Measurements from ENCODE around the gene SMC2. TPM values are rescaled to one million over a fixed set of nuclear protein-coding genes. Genes with fewer than 3 reads are reported as not detected.
A peak's percentile ranks its signal among the peaks of the same experiment; 100 is the strongest.

SMC2 gene
- total RNA-seq, 1 experiment from 2014 or later, result 36.4 TPM

- ChIA-PET POLR2A (no interaction called here), CTCF (no interaction called here)
- DNase-seq, result no peak
- no peaks in the 10 kb centered on the region for H3K4me1 Mint-ChIP-seq (ENCODE audit: low read depth, unreplicated experiment)
- peaks cover 12% of the 10 kb centered on the region for H3K9me3 Mint-ChIP-seq (ENCODE audit: unreplicated experiment)
- H3K27me3 ChIP-seq (replicated peaks; ENCODE audit: control insufficient read depth, insufficient read depth, low read length), result no peaks in the 10 kb centered on the region
- H3K27me3 Mint-ChIP-seq (ENCODE audit: insufficient read depth, unreplicated experiment), result no peaks in the 10 kb centered on the region
- BruUV-seq (replicated peaks), result no TSS peak
- H3K4me1 ChIP-seq, result peaks cover 16% of the 10 kb centered on the region
- H3K9me3 ChIP-seq, result no peaks in the 10 kb centered on the region
- H3K4me3 ChIP-seq (ENCODE audit: low read depth, low read length), result no peak overlapping the region
- H3K4me3 Mint-ChIP-seq (ENCODE audit: unreplicated experiment), result no peak overlapping the region
- H3K36me3 Mint-ChIP-seq (ENCODE audit: insufficient read depth, unreplicated experiment), result peaks cover 11% of the 10 kb centered on the region
- no peak overlapping the region for H3K27ac Mint-ChIP-seq (ENCODE audit: unreplicated experiment)
- no peak for TF ChIP-seq CTCF (IDR thresholded peaks at IDR 0.05; ENCODE audit: insufficient read depth in 1 of 2, low read depth in 1 of 2, low read length in 1 of 2, severe bottlenecking in 1 of 2, unreplicated experiment in 1 of 2)
- no peaks in the 10 kb centered on the region for H3K36me3 ChIP-seq (ENCODE audit: control insufficient read depth, insufficient read depth, low read length)
- intact Hi-C loops (cut with micrococcal nuclease; ENCODE audit: unreplicated experiment), result loop anchor here (10.0 kb wide), 1 partner anchor 654 kb away; the partner anchor contains the start of gene NIPSNAP3A
Observed at GRCh38 chr9:104091116-104091515, 3.0 kb upstream of the SMC2 start.

- Mint-ChIP-seq H3K4me1 (ENCODE audit: low read depth, unreplicated experiment) (no peaks in the 10 kb centered on the region), H3K4me3 (ENCODE audit: unreplicated experiment) (no peak overlapping the region), H3K27ac (ENCODE audit: unreplicated experiment) (no peak overlapping the region), H3K36me3 (ENCODE audit: insufficient read depth, unreplicated experiment) (peaks cover 11% of the 10 kb centered on the region), H3K9me3 (ENCODE audit: unreplicated experiment) (peaks cover 12% of the 10 kb centered on the region), H3K27me3 (ENCODE audit: insufficient read depth, unreplicated experiment) (no peaks in the 10 kb centered on the region)
- TF ChIP-seq CTCF (IDR thresholded peaks at IDR 0.05; ENCODE audit: insufficient read depth in 1 of 2, low read depth in 1 of 2, low read length in 1 of 2, severe bottlenecking in 1 of 2, unreplicated experiment in 1 of 2), result no peak
- Histone ChIP-seq H3K9me3 (no peaks in the 10 kb centered on the region), H3K4me1 (peaks cover 16% of the 10 kb centered on the region), H3K36me3 (ENCODE audit: control insufficient read depth, insufficient read depth, low read length) (no peaks in the 10 kb centered on the region), H3K4me3 (ENCODE audit: low read depth, low read length) (no peak overlapping the region), H3K27me3 (replicated peaks; ENCODE audit: control insufficient read depth, insufficient read depth, low read length) (no peaks in the 10 kb centered on the region)
- ChIA-PET CTCF (no interaction called here), POLR2A (no interaction called here)
- DNase-seq, result no peak
- intact Hi-C loops (cut with micrococcal nuclease; ENCODE audit: unreplicated experiment), result loop anchor here (10.0 kb wide), 1 partner anchor 653 kb away; the partner anchor contains the start of gene NIPSNAP3A
- no TSS peak for BruUV-seq (replicated peaks)
Observed at GRCh38 chr9:104091708-104092107, 2.4 kb upstream of the SMC2 start.

GRCh38 chr9:104092192-104092591 is 1.9 kb upstream of the SMC2 start:
- TF ChIP-seq CTCF (IDR thresholded peaks at IDR 0.05; ENCODE audit: insufficient read depth in 1 of 2, low read depth in 1 of 2, low read length in 1 of 2, severe bottlenecking in 1 of 2, unreplicated experiment in 1 of 2), result no peak
- Mint-ChIP-seq H3K4me3 (ENCODE audit: unreplicated experiment) (no peak overlapping the region), H3K27me3 (ENCODE audit: insufficient read depth, unreplicated experiment) (no peaks in the 10 kb centered on the region), H3K36me3 (ENCODE audit: insufficient read depth, unreplicated experiment) (peaks cover 11% of the 10 kb centered on the region), H3K27ac (ENCODE audit: unreplicated experiment) (no peak overlapping the region), H3K9me3 (ENCODE audit: unreplicated experiment) (peaks cover 12% of the 10 kb centered on the region), H3K4me1 (ENCODE audit: low read depth, unreplicated experiment) (no peaks in the 10 kb centered on the region)
- peaks cover 16% of the 10 kb centered on the region for H3K4me1 ChIP-seq
- H3K4me3 ChIP-seq (ENCODE audit: low read depth, low read length), result peak overlapping the region; percentile 71; the same call in 1 of the 2 replicates
- CTCF ChIA-PET, result no interaction called here
- H3K27me3 ChIP-seq (replicated peaks; ENCODE audit: control insufficient read depth, insufficient read depth, low read length), result no peaks in the 10 kb centered on the region
- no TSS peak for BruUV-seq (replicated peaks)
- intact Hi-C loops (cut with micrococcal nuclease; ENCODE audit: unreplicated experiment), result loop anchor here (10.0 kb wide), 1 partner anchor 653 kb away; the partner anchor contains the start of gene NIPSNAP3A
- DNase-seq, result no peak
- POLR2A ChIA-PET, result no interaction called here
- H3K36me3 ChIP-seq (ENCODE audit: control insufficient read depth, insufficient read depth, low read length), result no peaks in the 10 kb centered on the region
- no peaks in the 10 kb centered on the region for H3K9me3 ChIP-seq

Measured in Caco-2 (cell line).